ENCODE measurements around the gene DCP1A.
"Not testable (repeated sequence)": the region's sequence is repeated elsewhere in the genome, so short reads cannot be mapped to it uniquely, and the experiment has no call there.

DCP1A gene

GRCh38 chr3:53347261-53348064 is at the start of gene DCP1A:
Gene DCP1A, minus strand, starts transcription at chr3:53347543. Its CDS starts 26 bp downstream, at chr3:53347517.
- DNase-seq, result peak; percentile 94 to 98

- no peak for DNase-seq
Measured at GRCh38 chr3:53384465-53385423, 37.4 kb upstream of the DCP1A start.

GRCh38 chr3:53382106-53382505 is 34.8 kb upstream of the DCP1A start:
- DNase-seq, result no peak

GRCh38 chr3:53380306-53380705 is 33.0 kb upstream of the DCP1A start:
- DNase-seq, result no peak

GRCh38 chr3:53379898-53380297 is 32.6 kb upstream of the DCP1A start:
- no peak for DNase-seq

GRCh38 chr3:53377794-53378193 is 30.5 kb upstream of the DCP1A start:
- DNase-seq, result no peak

- DNase-seq, result no peak
Measured at GRCh38 chr3:53376679-53377078, 29.3 kb upstream of the DCP1A start.

- peak; percentile 44 to 81 for DNase-seq
Measured at GRCh38 chr3:53375019-53375418, 27.7 kb upstream of the DCP1A start.

GRCh38 chr3:53370719-53371118 is 23.4 kb upstream of the DCP1A start:
- not testable (repeated sequence) for DNase-seq

GRCh38 chr3:53361852-53362251 is 14.5 kb upstream of the DCP1A start:
- DNase-seq, result no peak

GRCh38 chr3:53357458-53357857 is 10.1 kb upstream of the DCP1A start:
- peak; percentile 46 to 70 for DNase-seq

- no peak for DNase-seq
Measured at GRCh38 chr3:53354945-53355498, 7.7 kb upstream of the DCP1A start.

GRCh38 chr3:53353202-53353601 is 5.9 kb upstream of the DCP1A start:
- DNase-seq, result no peak

- DNase-seq, result peak; percentile 59 to 62
Measured at GRCh38 chr3:53350652-53351051, 3.3 kb upstream of the DCP1A start.

GRCh38 chr3:53348118-53348517 is 775 bp upstream of the DCP1A start:
- DNase-seq, result not testable (repeated sequence)

- peak in 1 of 2 donors; percentile 26 for DNase-seq
Measured at GRCh38 chr3:53346922-53347260, 452 bp downstream of the DCP1A start.

GRCh38 chr3:53346514-53346913 is 829 bp downstream of the DCP1A start:
- DNase-seq, result peak in 1 of 2 donors; percentile 23

- no peak for DNase-seq
Measured at GRCh38 chr3:53342353-53342752, 5.0 kb downstream of the DCP1A start.

- no peak for DNase-seq
Measured at GRCh38 chr3:53337167-53337940, 10.0 kb downstream of the DCP1A start.

GRCh38 chr3:53334742-53335141 is 12.6 kb downstream of the DCP1A start:
- DNase-seq, result no peak

GRCh38 chr3:53331871-53332270 is 15.5 kb downstream of the DCP1A start:
- no peak for DNase-seq

GRCh38 chr3:53329897-53330296 is 17.4 kb downstream of the DCP1A start:
- DNase-seq, result no peak

- no peak for DNase-seq
Measured at GRCh38 chr3:53328746-53329145, 18.6 kb downstream of the DCP1A start.
